Loucy (cell line): ENCODE measurements around the gene DEPDC5.

Experiments used
- EZH2phosphoT487 ChIP-seq: fragments of 200-600 bp; IDR thresholded peaks from 2 replicates; pipeline ENCODE4 v1.6.1; 2018; ENCODE audit warnings: antibody characterized with exemption, mild to moderate bottlenecking, moderate library complexity, borderline replicate concordance
- TF ChIP-seq, protein P1 (sequence below): fragments of 200-600 bp; sonication (generic); conservative IDR thresholded peaks from 2 replicates; pipeline ENCODE4 v1.5.1; 2014; ENCODE audit warnings: mild to moderate bottlenecking, antibody characterized with exemption, low read length

DNA sequence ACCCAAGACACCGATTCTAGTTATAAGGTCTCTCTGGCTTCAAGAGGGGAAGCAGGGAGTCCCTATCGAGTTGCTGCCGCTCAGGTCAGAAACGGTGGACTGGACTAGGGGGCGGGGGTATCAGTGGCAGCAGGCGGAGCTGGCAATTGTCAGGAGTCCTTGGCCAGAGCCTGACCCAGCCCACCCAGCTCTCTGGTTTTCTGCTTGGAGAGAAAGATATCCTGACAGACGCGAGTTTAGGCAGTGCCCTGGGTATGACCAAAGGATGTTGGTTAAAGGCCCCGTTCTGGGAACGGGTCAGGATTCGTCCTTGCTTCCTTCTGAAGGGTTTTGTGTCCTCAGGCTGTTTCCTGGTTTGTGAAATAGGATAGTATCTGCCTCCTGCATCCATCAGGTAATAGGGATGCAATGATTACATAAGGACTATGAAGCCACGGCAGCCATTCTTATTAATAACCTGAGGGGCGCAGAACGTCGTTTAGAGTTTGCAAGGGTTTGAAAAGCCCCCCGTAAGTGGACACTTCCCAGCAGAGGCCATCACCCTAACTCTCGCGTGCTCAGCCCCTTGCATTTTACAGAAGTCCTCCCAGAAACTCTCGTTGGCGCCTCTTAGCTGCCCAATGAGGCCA lies 700 bp upstream of the DEPDC5 start:
- TF ChIP-seq, protein P1, sequence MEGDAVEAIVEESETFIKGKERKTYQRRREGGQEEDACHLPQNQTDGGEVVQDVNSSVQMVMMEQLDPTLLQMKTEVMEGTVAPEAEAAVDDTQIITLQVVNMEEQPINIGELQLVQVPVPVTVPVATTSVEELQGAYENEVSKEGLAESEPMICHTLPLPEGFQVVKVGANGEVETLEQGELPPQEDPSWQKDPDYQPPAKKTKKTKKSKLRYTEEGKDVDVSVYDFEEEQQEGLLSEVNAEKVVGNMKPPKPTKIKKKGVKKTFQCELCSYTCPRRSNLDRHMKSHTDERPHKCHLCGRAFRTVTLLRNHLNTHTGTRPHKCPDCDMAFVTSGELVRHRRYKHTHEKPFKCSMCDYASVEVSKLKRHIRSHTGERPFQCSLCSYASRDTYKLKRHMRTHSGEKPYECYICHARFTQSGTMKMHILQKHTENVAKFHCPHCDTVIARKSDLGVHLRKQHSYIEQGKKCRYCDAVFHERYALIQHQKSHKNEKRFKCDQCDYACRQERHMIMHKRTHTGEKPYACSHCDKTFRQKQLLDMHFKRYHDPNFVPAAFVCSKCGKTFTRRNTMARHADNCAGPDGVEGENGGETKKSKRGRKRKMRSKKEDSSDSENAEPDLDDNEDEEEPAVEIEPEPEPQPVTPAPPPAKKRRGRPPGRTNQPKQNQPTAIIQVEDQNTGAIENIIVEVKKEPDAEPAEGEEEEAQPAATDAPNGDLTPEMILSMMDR = no peak
- TF ChIP-seq EZH2phosphoT487 = no peak
